A673 (cell line): Measurements from ENCODE around the gene TFDP2. TPM values are rescaled to one million over a fixed set of nuclear protein-coding genes. Genes with fewer than 3 reads are reported as not detected.

Source experiments
- BruUV-seq: library from RNA; stranded (reverse); fragments of 400-500 nt; replicated peaks from 2 replicates; lab custom pipeline; 2021; lab: Mats Ljungman, UMichigan
- CTCF ChIA-PET: fragments of 300-600 bp; sonication (Branson Sonifier 250); formaldehyde crosslinking; loops from one replicate; lab custom pipeline; 2022; ENCODE audit warnings: antibody characterized with exemption; lab: Charles Lee
- POLR2A ChIA-PET: fragments of 300-600 bp; sonication (Branson Sonifier 250); formaldehyde crosslinking; loops from one replicate; lab custom pipeline; 2022; ENCODE audit warnings: antibody characterized with exemption; ENCODE audit not compliant: low non-redundant PET; lab: Charles Lee
- DNase-seq: peaks from one replicate; pipeline ENCODE4 v3.0.0-alpha.2; 2015; ENCODE audit warnings: low spot score
- H3K27ac ChIP-seq: fragments of 200-600 bp; sonication (generic); 2 replicates; pipeline ENCODE4 v1.5.1; 2016; ENCODE audit warnings: mixed run types, low read depth, mild to moderate bottlenecking, mixed read lengths, antibody characterized with exemption, low read length; ENCODE audit not compliant: poor library complexity, severe bottlenecking
- H3K27me3 ChIP-seq: fragments of 200-600 bp; sonication (generic); replicated peaks from 2 replicates; pipeline ENCODE4 v1.6.1; 2017; ENCODE audit warnings: mixed run types, low read depth, mild to moderate bottlenecking, mixed read lengths, antibody characterized with exemption, low read length; ENCODE audit not compliant: insufficient read depth, poor library complexity
- H3K36me3 ChIP-seq: fragments of 200-600 bp; sonication (generic); 2 replicates; pipeline ENCODE4 v1.6.1; 2016; ENCODE audit warnings: mixed run types, mild to moderate bottlenecking, mixed read lengths, antibody characterized with exemption, low read length; ENCODE audit not compliant: insufficient read depth, poor library complexity, severe bottlenecking
- H3K4me1 ChIP-seq: fragments of 200-600 bp; sonication (generic); 2 replicates; pipeline ENCODE4 v1.6.1; 2017; ENCODE audit warnings: mixed run types, mild to moderate bottlenecking, mixed read lengths, antibody characterized with exemption, low read length; ENCODE audit not compliant: insufficient read depth, poor library complexity, severe bottlenecking
- H3K4me3 ChIP-seq: fragments of 200-600 bp; sonication (generic); 2 replicates; pipeline ENCODE4 v1.5.1; 2016; ENCODE audit warnings: low read depth, mixed run types, mild to moderate bottlenecking, mixed read lengths, low read length; ENCODE audit not compliant: poor library complexity, severe bottlenecking
- H3K9me3 ChIP-seq: fragments of 200-600 bp; sonication (generic); 2 replicates; pipeline ENCODE4 v1.6.1; 2016; ENCODE audit warnings: mixed run types, low read depth, mild to moderate bottlenecking, mixed read lengths, antibody characterized with exemption, low read length; ENCODE audit not compliant: poor library complexity, severe bottlenecking
- CTCF ChIP-seq: fragments of 300-800, 200-600 bp; sonication (generic); conservative IDR thresholded peaks from 2 replicates; pipeline ENCODE4 v1.5.1; 2017; ENCODE audit warnings: low read depth, mild to moderate bottlenecking, antibody characterized with exemption, low read length, moderate library complexity, mixed read lengths
- EZH2 ChIP-seq: fragments of 200-600 bp; sonication (generic); IDR thresholded peaks from 2 replicates; pipeline ENCODE4 v1.6.1; 2017; ENCODE audit warnings: borderline replicate concordance, low read depth, mild to moderate bottlenecking, mixed read lengths, antibody characterized with exemption, low read length; ENCODE audit not compliant: poor library complexity, severe bottlenecking
- intact Hi-C: fragments of 100-400 bp; cut with micrococcal nuclease; formaldehyde crosslinking; loops from one replicate; pipeline ENCODE4 v1.10.0; 2022; ENCODE audit not compliant: unreplicated experiment
- total RNA-seq: library from RNA; stranded (reverse); gene quantifications from 2 replicates; pipeline ENCODE4 v1.2.3, GENCODE V29; 2021

TFDP2 gene
- total RNA-seq, 1 experiment from 2014 or later, result 41.6 TPM

DNA sequence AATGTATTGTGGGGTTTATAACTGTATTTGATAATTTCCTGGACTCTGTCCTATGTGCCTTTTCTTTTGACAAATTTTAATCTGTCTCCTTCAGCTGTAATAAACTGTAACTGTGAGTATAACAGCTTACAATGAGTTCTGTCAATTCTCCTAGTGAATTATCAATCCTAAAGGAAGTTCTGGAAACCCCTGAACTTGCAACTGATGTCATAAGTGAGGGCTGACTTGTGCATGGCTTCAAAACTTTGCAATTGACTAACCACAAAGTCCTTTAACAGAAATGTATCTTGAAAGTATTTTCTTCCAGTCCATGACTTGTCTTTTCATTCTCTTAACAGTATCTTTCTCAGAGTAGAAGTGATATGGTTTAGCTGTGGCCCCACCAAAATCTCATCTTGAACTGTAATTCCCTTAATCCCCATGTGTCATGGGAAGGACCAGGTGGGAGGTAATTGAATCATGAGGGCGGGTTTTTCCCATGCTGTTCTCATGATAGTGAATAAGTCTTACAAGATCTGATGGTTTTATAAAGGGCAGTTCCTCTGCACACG, 108.3 kb downstream of the TFDP2 start:
- Histone ChIP-seq H3K36me3 (no peaks in the 10 kb centered on the region), H3K27me3 (no peaks in the 10 kb centered on the region), H3K4me1 (no peaks in the 10 kb centered on the region), H3K9me3 (no peaks in the 10 kb centered on the region), H3K27ac (no peak overlapping the region), H3K4me3 (no peak overlapping the region)
- intact Hi-C loops, result no loop called here
- BruUV-seq, result no TSS peak
- TF ChIP-seq EZH2 (no peak), CTCF (no peak)
- DNase-seq, result no peak
- POLR2A ChIA-PET, result interaction anchor here (0.7 kb wide), 1 partner anchor 38 kb away, joined by 3 read pairs; no protein-coding TSS in a partner anchor
- CTCF ChIA-PET, result no interaction called here

- Histone ChIP-seq H3K4me3 (no peak overlapping the region), H3K27ac (no peak overlapping the region), H3K9me3 (no peaks in the 10 kb centered on the region), H3K27me3 (no peaks in the 10 kb centered on the region), H3K36me3 (no peaks in the 10 kb centered on the region), H3K4me1 (no peaks in the 10 kb centered on the region)
- no TSS peak for BruUV-seq
- intact Hi-C loops, result no loop called here
- POLR2A ChIA-PET, result no interaction called here
- CTCF ChIA-PET, result no interaction called here
- no peak for DNase-seq
- TF ChIP-seq CTCF, result no peak
- TF ChIP-seq EZH2, result no peak
These were observed 113.9 kb downstream of the TFDP2 start for GRCh38 chr3:142035308-142035922.

DNA sequence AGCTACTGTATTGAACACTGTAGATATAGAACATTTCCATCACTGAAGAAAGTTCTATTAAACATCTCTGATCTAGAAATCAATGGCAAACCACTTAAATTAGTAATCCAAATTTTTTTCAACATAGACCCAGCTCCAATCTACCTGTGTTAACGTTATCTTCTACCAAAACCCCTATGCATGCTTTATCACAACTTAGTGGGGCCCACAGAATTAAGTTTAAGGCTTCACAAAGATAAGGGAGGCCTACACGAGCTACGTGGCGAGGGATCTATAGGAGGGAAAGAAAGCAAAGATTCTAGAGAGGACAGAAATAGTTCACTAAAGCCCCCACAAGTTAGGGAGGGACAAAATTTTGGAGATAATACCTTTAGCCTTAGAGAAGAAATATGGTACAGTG, 116.1 kb downstream of the TFDP2 start:
- no peak for DNase-seq
- no peak overlapping the region for H3K27ac ChIP-seq
- CTCF ChIA-PET, result no interaction called here

More for the DNA sequence above, 116.1 kb downstream of the TFDP2 start:
- no peaks in the 10 kb centered on the region for H3K36me3 ChIP-seq
- BruUV-seq, result no TSS peak
- H3K4me1 ChIP-seq, result no peaks in the 10 kb centered on the region
- intact Hi-C loops, result no loop called here
- no peaks in the 10 kb centered on the region for H3K9me3 ChIP-seq
- H3K4me3 ChIP-seq, result no peak overlapping the region
- H3K27me3 ChIP-seq, result no peaks in the 10 kb centered on the region
- POLR2A ChIA-PET, result no interaction called here
- no peak for TF ChIP-seq EZH2
- no peak for TF ChIP-seq CTCF
